ENCODE data around the gene EPS8L3. TPM values are rescaled to one million over a fixed set of nuclear protein-coding genes. Genes with fewer than 3 reads are reported as not detected.

EPS8L3 gene
- total RNA-seq, 1 donor from 2014 or later, result not detected

- intact Hi-C loops (cut with micrococcal nuclease), result no loop called here
Observed at GRCh38 chr1:109782927-109783326, 19.2 kb upstream of the EPS8L3 start.

GRCh38 chr1:109782514-109782913 is 18.8 kb upstream of the EPS8L3 start:
- intact Hi-C loops (cut with micrococcal nuclease), result no loop called here

GRCh38 chr1:109781806-109782205 is 18.1 kb upstream of the EPS8L3 start:
- intact Hi-C loops (cut with micrococcal nuclease), result no loop called here

- intact Hi-C loops (cut with micrococcal nuclease), result no loop called here
Observed at GRCh38 chr1:109780982-109781381, 17.3 kb upstream of the EPS8L3 start.

GRCh38 chr1:109777980-109778625 is 14.4 kb upstream of the EPS8L3 start:
- intact Hi-C loops (cut with micrococcal nuclease), result loop anchor here (1.0 to 2.0 kb wide), 2 partner anchors 12 to 133 kb away; partner anchors contain the start of gene CSF1

GRCh38 chr1:109777436-109777835 is 13.7 kb upstream of the EPS8L3 start:
- intact Hi-C loops (cut with micrococcal nuclease), result loop anchor here (1.0 to 2.0 kb wide), 2 partner anchors 13 to 133 kb away; partner anchors contain the start of gene CSF1

GRCh38 chr1:109776911-109777310 is 13.2 kb upstream of the EPS8L3 start:
- intact Hi-C loops (cut with micrococcal nuclease), result loop anchor here (1.0 to 2.0 kb wide), 4 partner anchors 13 to 234 kb away; partner anchors contain the start of genes AHCYL1 and CSF1

GRCh38 chr1:109776206-109776835 is 12.6 kb upstream of the EPS8L3 start:
- intact Hi-C loops (cut with micrococcal nuclease), result loop anchor here (1.0 to 2.0 kb wide), 3 partner anchors 134 to 235 kb away; partner anchors contain the start of genes AHCYL1 and CSF1

GRCh38 chr1:109775398-109775797 is 11.7 kb upstream of the EPS8L3 start:
- intact Hi-C loops (cut with micrococcal nuclease), result no loop called here

GRCh38 chr1:109773900-109774485 is 10.3 kb upstream of the EPS8L3 start:
- intact Hi-C loops (cut with micrococcal nuclease), result loop anchor here (1.0 kb wide), 2 partner anchors 131 to 228 kb away; no protein-coding TSS in a partner anchor

GRCh38 chr1:109773203-109773899 is 9.6 kb upstream of the EPS8L3 start:
- intact Hi-C loops (cut with micrococcal nuclease), result loop anchor here (1.0 kb wide), 2 partner anchors 130 to 227 kb away; no protein-coding TSS in a partner anchor

- intact Hi-C loops (cut with micrococcal nuclease), result loop anchor here (1.0 kb wide), 2 partner anchors 129 to 226 kb away; no protein-coding TSS in a partner anchor
Observed at GRCh38 chr1:109772658-109773202, 9.0 kb upstream of the EPS8L3 start.

GRCh38 chr1:109771712-109772657 is 8.3 kb upstream of the EPS8L3 start:
- intact Hi-C loops (cut with micrococcal nuclease), result no loop called here

- intact Hi-C loops (cut with micrococcal nuclease), result no loop called here
Observed at GRCh38 chr1:109770331-109771095, 6.8 kb upstream of the EPS8L3 start.

- intact Hi-C loops (cut with micrococcal nuclease), result no loop called here
Observed at GRCh38 chr1:109769330-109770078, 5.8 kb upstream of the EPS8L3 start.

GRCh38 chr1:109768820-109769219 is 5.1 kb upstream of the EPS8L3 start:
- intact Hi-C loops (cut with micrococcal nuclease), result no loop called here

GRCh38 chr1:109768335-109768650 is 4.6 kb upstream of the EPS8L3 start:
- intact Hi-C loops (cut with micrococcal nuclease), result no loop called here

GRCh38 chr1:109767637-109768334 is 4.1 kb upstream of the EPS8L3 start:
- intact Hi-C loops (cut with micrococcal nuclease), result no loop called here
